HG03354 (cell line): ENCODE data around the gene C3orf49.

Source experiments
- ATAC-seq: cut with Tn5 transposase; IDR thresholded peaks from one replicate; pipeline ENCODE4 v1.9.1; 2021; ENCODE audit warnings: mild to moderate bottlenecking; ENCODE audit not compliant: unreplicated experiment, poor library complexity, severe bottlenecking

C3orf49 gene

GRCh38 chr3:63847718-63848450, 28.8 kb downstream of the C3orf49 start:
- no peak for ATAC-seq

DNA sequence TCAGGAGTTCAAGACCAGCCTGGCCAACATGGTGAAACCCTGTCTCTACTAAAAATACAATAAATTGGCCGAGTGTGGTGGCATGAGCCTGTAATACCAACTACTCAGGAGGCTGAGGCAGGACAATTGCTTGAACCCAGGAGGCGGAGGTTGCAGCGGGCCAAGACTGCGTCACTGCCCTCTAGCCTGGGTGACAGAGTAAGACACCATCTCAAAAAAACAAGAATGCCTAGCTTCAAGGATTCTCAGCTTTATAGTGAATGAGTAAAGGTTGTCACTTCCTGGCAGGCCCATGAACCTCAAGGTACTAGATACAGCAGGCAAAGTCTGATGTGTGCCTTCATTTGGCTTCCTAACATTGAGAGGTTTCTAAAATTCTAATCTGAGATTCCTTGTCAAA, 30.1 kb downstream of the C3orf49 start:
- no peak for ATAC-seq

DNA sequence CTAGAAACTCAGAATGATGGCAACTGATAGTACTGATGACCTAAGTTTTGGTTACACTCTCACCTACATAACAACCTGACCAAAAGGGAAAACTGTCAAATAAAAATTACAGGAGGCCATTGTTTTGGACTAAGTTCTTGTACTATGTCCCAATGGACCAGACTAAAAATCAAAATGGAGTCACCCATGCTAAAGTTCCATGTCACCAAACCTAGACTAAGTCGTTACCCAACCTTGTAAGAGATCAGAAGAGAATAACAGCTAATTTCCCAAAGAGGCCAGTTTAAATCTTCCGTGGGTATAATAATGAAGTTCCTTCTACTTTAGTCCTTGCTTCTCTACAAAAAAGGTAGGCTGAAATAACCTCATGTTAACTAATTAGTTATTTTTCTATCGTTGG, 32.2 kb downstream of the C3orf49 start:
- no peak for ATAC-seq

DNA sequence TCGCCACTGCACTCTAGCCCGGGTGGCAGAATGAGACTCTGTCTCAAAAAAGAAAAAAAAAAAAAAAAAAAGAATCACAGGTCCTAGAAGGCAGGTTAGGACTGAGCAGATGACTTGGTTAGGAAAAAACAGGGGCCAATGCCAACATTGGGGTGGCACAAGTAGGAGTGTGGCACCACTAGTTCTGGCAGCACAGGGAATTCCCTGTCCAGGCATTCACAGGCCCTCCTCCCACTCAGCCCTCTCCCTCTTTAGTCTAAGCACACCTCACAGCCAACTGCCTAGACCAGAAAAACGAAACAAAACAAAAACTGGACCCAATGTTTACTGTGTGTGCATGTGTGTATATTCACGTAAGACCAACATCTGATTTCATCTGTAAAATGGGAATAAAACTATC, 34.0 kb downstream of the C3orf49 start:
- ATAC-seq: no peak

DNA sequence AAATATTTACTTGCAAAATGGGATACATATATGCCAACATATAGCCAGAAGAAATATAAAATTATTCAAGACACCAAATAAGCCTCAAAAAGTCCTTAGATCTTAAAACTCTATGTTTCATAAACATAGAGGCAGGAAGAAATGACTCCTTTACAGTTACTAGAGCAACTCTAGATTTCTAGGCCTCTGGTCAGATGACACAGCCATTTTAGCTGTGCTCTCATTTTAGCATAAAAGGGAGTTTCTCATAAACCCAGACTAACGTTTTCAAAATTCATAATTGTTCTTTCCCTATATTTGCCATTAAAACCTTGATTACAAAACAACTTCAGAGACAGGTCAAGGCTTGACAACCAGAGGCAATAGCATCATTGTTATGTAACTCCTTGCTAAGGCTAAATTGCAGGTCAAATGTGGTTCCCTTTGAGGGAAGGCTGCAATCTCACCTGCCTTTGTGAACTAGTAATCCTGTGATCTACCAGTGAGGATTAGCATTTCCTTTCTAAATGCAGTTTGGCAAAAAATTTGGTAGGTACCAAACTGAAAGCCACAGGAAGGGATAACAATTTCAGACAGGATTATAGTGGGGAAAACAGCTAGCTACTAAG, 36.3 kb downstream of the C3orf49 start:
- no peak for ATAC-seq

GRCh38 chr3:63857311-63857710, 38.2 kb downstream of the C3orf49 start:
- no peak for ATAC-seq

DNA sequence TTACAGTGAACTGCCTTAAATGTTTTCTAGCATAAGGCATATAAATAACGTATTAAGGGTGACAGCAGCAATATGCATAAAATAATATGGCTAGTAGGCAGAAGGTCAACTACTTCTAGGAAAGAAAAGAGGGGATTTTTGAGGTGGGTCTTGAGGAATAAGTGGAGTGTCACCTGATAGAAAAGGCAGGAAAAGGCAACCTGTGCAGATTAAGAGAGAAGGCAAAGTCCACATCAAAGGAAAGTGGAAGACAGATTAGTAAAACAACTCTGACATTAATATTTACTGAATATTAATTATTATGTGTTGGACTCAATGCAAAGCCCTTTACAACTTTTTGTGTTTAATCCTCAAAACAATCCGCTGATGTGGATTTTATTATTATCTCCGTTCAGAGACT, 41.7 kb downstream of the C3orf49 start:
- no peak for ATAC-seq

DNA sequence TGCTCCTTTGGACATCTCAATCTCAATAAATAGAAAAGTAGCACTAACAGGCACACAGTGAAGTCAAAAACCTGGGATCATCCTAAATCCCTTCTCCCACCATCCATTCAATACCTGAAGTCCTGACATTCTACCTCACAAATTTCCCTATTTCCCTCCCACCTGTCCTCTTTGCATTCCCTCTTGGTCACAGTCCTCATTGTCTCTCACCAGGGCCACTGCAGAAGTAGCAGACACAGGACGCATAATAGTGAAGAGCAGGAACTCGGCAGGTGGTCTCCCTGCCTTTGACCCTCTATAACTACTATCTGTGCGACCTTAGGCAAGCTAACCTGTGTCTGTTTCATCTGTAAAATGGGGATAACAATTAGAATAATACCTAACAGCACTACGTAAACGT, 42.2 kb downstream of the C3orf49 start:
- ATAC-seq: no peak

- peak; percentile 5 for ATAC-seq
Observed at GRCh38 chr3:63862804-63863149, 43.7 kb downstream of the C3orf49 start.

GRCh38 chr3:63863150-63864007, 44.3 kb downstream of the C3orf49 start, which contains the start of the genes ATXN7 and THOC7:
Gene ATXN7 (plus strand): TSS chr3:63863867. CDS start chr3:63912599, 48,732 bp downstream.
Gene THOC7 (minus strand): TSS chr3:63863805. CDS start chr3:63863790, 15 bp downstream.
- ATAC-seq: peak; percentile 83

DNA sequence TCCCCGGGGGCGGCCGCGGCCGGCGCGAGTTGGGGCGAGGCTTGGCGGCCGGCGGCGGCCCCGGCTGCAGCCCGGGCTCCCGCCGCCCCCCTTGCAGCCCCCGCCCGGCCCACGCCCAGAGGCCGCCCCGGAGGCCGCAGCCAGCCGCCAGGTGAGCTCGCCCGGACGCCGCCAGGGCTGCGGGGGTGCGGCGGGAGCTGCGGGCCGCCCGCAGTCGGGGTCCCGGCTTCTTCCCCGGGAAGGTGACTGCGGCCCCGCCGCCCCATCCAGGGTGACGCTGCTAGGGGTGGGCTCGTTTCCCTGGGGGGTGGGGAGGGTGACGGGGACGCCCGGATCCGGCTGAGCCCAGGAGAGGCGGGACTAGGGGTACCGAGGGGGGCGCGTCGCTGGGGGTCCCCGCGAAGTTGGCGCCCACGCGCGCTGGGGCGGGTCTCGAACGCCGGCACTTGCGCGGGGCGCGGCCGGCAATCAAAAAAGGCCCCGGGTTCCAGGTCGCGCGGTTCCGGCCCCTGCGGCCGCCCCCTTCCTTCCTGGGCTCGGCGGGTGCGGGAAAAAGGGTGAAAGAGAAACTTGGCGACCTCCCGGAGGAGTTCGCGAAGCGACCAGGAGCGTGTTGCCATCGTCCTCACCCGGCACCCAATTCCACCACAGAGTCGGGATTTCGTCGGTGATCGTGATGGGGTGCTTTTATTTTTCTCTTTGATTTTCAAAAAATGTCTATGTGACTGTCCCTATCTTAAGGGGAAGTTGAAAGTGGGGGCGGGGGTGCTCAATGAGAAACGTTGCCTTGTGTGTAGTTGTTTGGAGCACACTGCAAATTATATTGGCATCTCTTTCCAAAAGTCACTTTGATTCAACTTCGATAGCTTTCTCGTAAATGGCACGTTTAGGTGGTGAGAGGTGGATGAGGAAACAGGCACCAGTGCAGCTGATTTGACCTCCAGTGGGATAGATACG, 45.2 kb downstream of the C3orf49 start:
- ATAC-seq: peak; percentile 63

- no peak for ATAC-seq
Observed at GRCh38 chr3:63864965-63865327, 45.8 kb downstream of the C3orf49 start.

GRCh38 chr3:63867225-63867624, 48.1 kb downstream of the C3orf49 start:
- ATAC-seq: no peak

- no peak for ATAC-seq
Observed at GRCh38 chr3:63869940-63870614, 51.0 kb downstream of the C3orf49 start.

- ATAC-seq: no peak
Observed at GRCh38 chr3:63870615-63871005, 51.5 kb downstream of the C3orf49 start.

GRCh38 chr3:63872135-63872924, 53.2 kb downstream of the C3orf49 start:
- no peak for ATAC-seq

DNA sequence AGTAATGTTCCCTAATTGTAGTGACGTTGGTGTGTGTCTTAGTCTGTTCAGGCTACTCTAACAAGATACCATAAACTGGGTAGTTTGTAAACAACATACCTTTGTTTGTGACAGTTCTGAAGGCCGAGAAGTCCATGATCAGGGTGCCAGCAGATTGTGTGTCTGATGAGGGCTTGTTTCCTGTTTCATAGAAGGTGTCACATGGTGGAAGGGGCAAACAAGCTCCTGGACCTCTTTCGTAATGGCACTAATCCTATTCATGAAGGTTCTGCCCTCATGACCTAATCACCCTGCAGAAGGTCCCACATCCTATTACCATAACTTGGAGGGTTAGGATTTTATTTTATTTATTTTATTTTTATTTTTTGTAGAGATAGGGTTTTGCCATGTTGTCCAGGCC, 55.7 kb downstream of the C3orf49 start:
- peak; percentile 59 for ATAC-seq

DNA sequence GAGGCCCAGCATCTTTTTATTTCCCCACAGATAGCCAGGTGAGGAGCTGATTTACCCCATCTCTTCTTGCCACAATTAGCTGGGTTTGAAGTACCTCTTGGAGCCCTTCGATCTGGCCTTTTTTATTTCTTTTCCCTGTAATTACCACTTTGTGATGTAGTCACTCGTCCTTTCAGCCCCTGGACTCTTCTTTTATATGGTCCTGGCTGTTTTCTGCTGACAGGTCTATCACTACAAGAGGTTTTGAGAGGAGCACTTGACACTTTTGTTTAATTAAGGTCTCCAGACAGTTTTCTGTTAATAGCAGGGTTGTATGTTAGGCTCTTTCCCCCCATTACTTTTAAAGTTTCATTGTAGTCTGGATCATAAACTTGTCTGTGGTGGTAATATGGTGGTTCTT, 56.4 kb downstream of the C3orf49 start:
- ATAC-seq: no peak
